ENCODE results near the gene SHISAL2B.
"Not testable (repeated sequence)": the region's sequence is repeated elsewhere in the genome, so short reads cannot be mapped to it uniquely, and the experiment has no call there.

SHISAL2B gene

DNA sequence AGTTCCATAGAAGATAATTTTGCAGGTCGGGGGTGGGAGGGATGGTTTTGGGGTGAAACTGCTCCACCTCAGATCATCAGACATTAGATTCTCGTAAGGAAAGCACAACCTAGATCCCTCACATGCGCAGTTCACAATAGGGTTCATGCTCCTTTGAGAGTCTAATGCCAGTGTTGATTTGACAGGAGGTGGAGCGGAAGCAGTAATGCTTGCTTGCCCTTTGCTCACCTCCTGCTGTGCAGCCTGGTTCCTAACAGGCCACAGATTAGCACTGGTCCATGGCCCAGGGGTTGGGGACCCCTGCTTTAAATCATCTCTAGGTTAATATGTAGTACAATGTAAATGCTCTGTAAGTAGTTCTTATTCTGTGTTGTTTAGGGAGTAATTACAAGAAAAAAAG, 10.5 kb downstream of the SHISAL2B start:
- no peak overlapping the region for H3K4me2 ChIP-seq (ENCODE audit: low read length)

DNA sequence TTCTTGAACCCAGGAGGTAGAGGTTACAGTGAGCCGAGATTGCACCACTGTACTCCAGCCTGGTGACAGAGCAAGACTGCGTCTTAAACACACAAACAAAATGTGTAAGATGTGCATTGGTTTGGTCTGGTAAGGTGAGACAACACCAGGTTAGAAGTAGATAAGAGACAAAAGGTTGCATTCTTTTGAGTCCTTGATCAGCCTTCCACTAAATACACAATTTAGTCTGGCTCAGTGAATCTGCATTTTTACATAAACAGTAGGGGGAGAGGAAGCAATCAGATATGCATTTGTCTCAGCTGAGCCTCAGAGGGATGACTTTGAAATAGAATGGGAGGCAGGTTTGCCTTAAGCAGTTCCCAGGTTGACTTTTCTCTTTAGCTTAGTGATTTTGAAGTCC, 15.8 kb downstream of the SHISAL2B start:
- H3K4me3 ChIP-seq (ENCODE audit: low read depth, low read length); H3K36me3 ChIP-seq (ENCODE audit: control insufficient read depth, insufficient read depth, low read length); H3K4me2 ChIP-seq (ENCODE audit: low read length); H3K79me2 ChIP-seq; H3K4me1 ChIP-seq; H3K9ac ChIP-seq; H3K9me3 ChIP-seq (ENCODE audit: control insufficient read depth, low read length); H3K27me3 ChIP-seq (ENCODE audit: control insufficient read depth, insufficient read depth, low read length); H2AFZ ChIP-seq; H3K27ac ChIP-seq: not testable (repeated sequence)

More for the DNA sequence above, 10.5 kb downstream of the SHISAL2B start:
- Histone ChIP-seq H3K36me3 (ENCODE audit: control insufficient read depth, insufficient read depth, low read length) (no peaks in the 10 kb centered on the region), H3K4me1 (no peaks in the 10 kb centered on the region), H3K9ac (no peak overlapping the region), H3K27ac (no peak overlapping the region), H3K27me3 (ENCODE audit: control insufficient read depth, insufficient read depth, low read length) (no peaks in the 10 kb centered on the region), H2AFZ (no peak overlapping the region), H3K79me2 (no peaks in the 10 kb centered on the region), H3K9me3 (ENCODE audit: control insufficient read depth, low read length) (no peaks in the 10 kb centered on the region), H3K4me3 (ENCODE audit: low read depth, low read length) (no peak overlapping the region)
- TF ChIP-seq, protein P1, sequence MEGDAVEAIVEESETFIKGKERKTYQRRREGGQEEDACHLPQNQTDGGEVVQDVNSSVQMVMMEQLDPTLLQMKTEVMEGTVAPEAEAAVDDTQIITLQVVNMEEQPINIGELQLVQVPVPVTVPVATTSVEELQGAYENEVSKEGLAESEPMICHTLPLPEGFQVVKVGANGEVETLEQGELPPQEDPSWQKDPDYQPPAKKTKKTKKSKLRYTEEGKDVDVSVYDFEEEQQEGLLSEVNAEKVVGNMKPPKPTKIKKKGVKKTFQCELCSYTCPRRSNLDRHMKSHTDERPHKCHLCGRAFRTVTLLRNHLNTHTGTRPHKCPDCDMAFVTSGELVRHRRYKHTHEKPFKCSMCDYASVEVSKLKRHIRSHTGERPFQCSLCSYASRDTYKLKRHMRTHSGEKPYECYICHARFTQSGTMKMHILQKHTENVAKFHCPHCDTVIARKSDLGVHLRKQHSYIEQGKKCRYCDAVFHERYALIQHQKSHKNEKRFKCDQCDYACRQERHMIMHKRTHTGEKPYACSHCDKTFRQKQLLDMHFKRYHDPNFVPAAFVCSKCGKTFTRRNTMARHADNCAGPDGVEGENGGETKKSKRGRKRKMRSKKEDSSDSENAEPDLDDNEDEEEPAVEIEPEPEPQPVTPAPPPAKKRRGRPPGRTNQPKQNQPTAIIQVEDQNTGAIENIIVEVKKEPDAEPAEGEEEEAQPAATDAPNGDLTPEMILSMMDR (IDR thresholded peaks at IDR 0.05) = no peak

DNA sequence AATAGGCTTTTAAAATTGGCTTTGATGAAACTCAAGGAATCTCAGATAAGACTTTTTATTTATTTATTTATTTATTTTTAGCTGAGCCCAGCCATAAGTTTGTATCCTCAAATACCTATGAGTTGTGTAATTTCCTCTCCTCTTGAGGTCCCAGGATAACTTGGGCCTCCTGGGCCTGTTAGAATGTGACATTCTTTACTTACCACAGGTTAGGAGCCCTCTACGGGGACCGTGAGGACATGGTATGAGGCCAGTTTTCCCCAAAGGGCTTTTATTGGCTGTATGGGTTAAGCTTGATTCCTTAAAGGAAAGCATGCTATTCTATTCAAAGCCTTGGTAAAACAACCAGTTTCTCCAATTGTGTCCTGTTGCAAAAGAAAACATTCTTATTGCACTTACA, 16.9 kb downstream of the SHISAL2B start:
- no peaks in the 10 kb centered on the region for H3K9me3 ChIP-seq (ENCODE audit: control insufficient read depth, low read length)

DNA sequence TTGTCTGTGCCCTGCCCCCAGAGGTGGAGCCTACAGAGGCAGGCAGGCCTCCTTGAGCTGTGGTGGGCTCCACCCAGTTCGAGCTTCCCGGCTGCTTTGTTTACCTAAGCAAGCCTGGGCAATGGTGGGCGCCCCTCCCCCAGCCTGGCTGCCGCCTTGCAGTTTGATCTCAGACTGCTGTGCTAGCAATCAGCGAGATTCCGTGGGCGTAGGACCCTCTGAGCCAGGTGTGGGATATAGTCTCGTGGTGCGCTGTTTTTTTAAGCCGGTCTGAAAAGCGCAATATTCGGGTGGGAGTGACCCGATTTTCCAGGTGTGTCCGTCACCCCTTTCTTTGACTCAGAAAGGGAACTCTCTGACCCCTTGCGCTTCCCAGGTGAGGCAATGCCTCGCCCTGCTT, 24.2 kb downstream of the SHISAL2B start:
- not testable (repeated sequence) for H2AFZ ChIP-seq; H3K27ac ChIP-seq; H3K9ac ChIP-seq; H3K4me1 ChIP-seq; H3K79me2 ChIP-seq; H3K36me3 ChIP-seq (ENCODE audit: control insufficient read depth, insufficient read depth, low read length); H3K9me3 ChIP-seq (ENCODE audit: control insufficient read depth, low read length); H3K27me3 ChIP-seq (ENCODE audit: control insufficient read depth, insufficient read depth, low read length); H3K4me2 ChIP-seq (ENCODE audit: low read length); H3K4me3 ChIP-seq (ENCODE audit: low read depth, low read length)

More for the DNA sequence above, 16.9 kb downstream of the SHISAL2B start:
- no peaks in the 10 kb centered on the region for H3K27me3 ChIP-seq (ENCODE audit: control insufficient read depth, insufficient read depth, low read length)
- H3K27ac ChIP-seq = no peak overlapping the region
- H3K4me3 ChIP-seq (ENCODE audit: low read depth, low read length) = no peak overlapping the region
- no peaks in the 10 kb centered on the region for H3K36me3 ChIP-seq (ENCODE audit: control insufficient read depth, insufficient read depth, low read length)
- TF ChIP-seq, protein P1 (IDR thresholded peaks at IDR 0.05) = no peak
- H2AFZ ChIP-seq = no peak overlapping the region
- H3K4me2 ChIP-seq (ENCODE audit: low read length) = no peak overlapping the region
- H3K4me1 ChIP-seq = no peaks in the 10 kb centered on the region
- no peak overlapping the region for H3K9ac ChIP-seq
- H3K79me2 ChIP-seq = no peaks in the 10 kb centered on the region

DNA sequence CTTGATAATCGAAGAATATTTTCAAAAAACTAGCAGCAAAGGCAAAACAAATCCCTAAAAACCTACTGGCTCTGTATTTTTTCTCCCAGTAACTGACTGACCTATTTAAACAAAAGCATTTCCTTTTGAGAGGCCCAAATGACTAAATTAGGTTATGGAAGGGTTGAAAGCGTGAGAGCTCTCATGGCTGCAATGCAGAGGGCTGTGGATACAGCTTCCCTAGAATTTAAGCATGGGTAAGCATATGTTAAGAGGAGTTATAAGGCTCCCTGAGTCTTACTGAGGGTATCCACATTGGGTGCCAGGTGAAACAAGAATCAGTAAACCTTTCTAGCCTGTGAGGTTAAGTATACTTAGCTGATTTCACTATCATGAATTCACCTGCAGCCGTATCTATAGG, 32.3 kb downstream of the SHISAL2B start:
- Histone ChIP-seq H3K4me3 (ENCODE audit: low read depth, low read length) (no peak overlapping the region), H3K4me2 (ENCODE audit: low read length) (no peak overlapping the region), H3K27me3 (ENCODE audit: control insufficient read depth, insufficient read depth, low read length) (no peaks in the 10 kb centered on the region), H3K27ac (no peak overlapping the region), H3K36me3 (ENCODE audit: control insufficient read depth, insufficient read depth, low read length) (no peaks in the 10 kb centered on the region), H3K4me1 (no peaks in the 10 kb centered on the region), H3K79me2 (no peaks in the 10 kb centered on the region), H3K9me3 (ENCODE audit: control insufficient read depth, low read length) (no peaks in the 10 kb centered on the region), H3K9ac (no peak overlapping the region), H2AFZ (no peak overlapping the region)
- TF ChIP-seq, protein P1 (IDR thresholded peaks at IDR 0.05) = no peak

DNA sequence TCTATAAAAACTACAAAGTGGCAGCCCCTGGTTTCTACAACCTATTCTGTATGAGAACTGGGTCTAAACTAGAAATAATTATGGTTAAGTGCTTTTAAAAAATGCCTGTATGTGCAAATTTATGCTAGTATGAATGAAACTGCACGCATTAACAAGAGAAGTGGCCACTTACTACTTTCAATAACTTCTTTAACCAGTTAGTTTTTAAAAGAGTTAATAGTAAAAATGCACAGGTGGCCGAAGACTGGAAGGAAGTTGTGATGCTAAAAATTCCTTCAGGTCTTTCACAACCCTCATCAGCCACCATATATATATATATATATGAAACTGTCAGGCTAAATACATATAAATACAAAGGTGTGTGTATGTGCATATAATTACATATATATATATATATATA, 36.8 kb downstream of the SHISAL2B start:
- TF ChIP-seq, protein P1 (IDR thresholded peaks at IDR 0.05) = no peak
- no peaks in the 10 kb centered on the region for H3K36me3 ChIP-seq (ENCODE audit: control insufficient read depth, insufficient read depth, low read length)
- no peak overlapping the region for H2AFZ ChIP-seq
- no peak overlapping the region for H3K9ac ChIP-seq
- no peaks in the 10 kb centered on the region for H3K27me3 ChIP-seq (ENCODE audit: control insufficient read depth, insufficient read depth, low read length)
- no peak overlapping the region for H3K4me2 ChIP-seq (ENCODE audit: low read length)
- H3K9me3 ChIP-seq (ENCODE audit: control insufficient read depth, low read length) = no peaks in the 10 kb centered on the region
- H3K79me2 ChIP-seq = no peaks in the 10 kb centered on the region
- no peaks in the 10 kb centered on the region for H3K4me1 ChIP-seq
- H3K4me3 ChIP-seq (ENCODE audit: low read depth, low read length) = no peak overlapping the region
- H3K27ac ChIP-seq = no peak overlapping the region
